ENCODE measurements around the gene SLC25A48. TPM values are rescaled to one million over a fixed set of nuclear protein-coding genes. Genes with fewer than 3 reads are reported as not detected.

The SLC25A48 gene
- total RNA-seq, 2 experiments from 2014 or later: not detected

DNA sequence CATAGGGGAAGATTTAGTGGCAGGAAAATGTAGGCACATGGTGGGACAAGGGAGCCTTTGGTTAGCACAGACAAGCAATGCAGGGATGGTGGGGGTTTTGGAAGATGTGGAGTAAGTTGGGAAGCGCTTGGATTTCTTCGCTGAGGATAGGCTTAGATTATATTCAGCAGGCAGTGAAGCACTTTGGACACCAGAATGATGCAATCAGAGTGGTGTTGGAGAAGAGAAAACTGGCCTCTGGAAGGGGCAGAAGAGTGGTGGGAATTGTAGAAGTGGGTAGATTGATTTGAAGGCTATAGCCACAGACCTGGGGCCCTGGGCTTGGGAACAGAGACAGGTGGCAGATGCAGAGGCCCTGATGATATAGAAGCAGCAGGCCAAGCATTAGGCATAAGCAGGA lies 28.3 kb downstream of the SLC25A48 start:
- Mint-ChIP-seq H3K4me1 (ENCODE audit: low read depth) (no peaks in the 10 kb centered on the region), H3K9me3 (no peaks in the 10 kb centered on the region), H3K4me3 (no peak overlapping the region), H3K27me3 (peaks cover 16% of the 10 kb centered on the region), H3K27ac (no peak overlapping the region), H3K36me3 (ENCODE audit: low read depth) (no peaks in the 10 kb centered on the region)
- no peak overlapping the region for H3K4me3 ChIP-seq (ENCODE audit: low read length)
- peaks cover 0 to 4% of the 10 kb centered on the region in 2 experiments for H3K9me3 ChIP-seq (ENCODE audit: control insufficient read depth in 1 of 2, insufficient read depth in 1 of 2, low read length in 2 of 2)
- H3K4me1 ChIP-seq (ENCODE audit: insufficient read depth, low read length): no peaks in the 10 kb centered on the region
- H3K27ac ChIP-seq (ENCODE audit: low read depth in 1 of 2, low read length in 2 of 2): no peak overlapping the region
- no peaks in the 10 kb centered on the region for H3K36me3 ChIP-seq (ENCODE audit: insufficient read depth, low read length)
- H3K27me3 ChIP-seq (ENCODE audit: control insufficient read depth in 1 of 2, insufficient read depth in 2 of 2, low read length in 2 of 2): no peaks in the 10 kb centered on the region
- TF ChIP-seq, protein P1, sequence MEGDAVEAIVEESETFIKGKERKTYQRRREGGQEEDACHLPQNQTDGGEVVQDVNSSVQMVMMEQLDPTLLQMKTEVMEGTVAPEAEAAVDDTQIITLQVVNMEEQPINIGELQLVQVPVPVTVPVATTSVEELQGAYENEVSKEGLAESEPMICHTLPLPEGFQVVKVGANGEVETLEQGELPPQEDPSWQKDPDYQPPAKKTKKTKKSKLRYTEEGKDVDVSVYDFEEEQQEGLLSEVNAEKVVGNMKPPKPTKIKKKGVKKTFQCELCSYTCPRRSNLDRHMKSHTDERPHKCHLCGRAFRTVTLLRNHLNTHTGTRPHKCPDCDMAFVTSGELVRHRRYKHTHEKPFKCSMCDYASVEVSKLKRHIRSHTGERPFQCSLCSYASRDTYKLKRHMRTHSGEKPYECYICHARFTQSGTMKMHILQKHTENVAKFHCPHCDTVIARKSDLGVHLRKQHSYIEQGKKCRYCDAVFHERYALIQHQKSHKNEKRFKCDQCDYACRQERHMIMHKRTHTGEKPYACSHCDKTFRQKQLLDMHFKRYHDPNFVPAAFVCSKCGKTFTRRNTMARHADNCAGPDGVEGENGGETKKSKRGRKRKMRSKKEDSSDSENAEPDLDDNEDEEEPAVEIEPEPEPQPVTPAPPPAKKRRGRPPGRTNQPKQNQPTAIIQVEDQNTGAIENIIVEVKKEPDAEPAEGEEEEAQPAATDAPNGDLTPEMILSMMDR (IDR thresholded peaks at IDR 0.05): no peak
- intact Hi-C loops (cut with DNase I, micrococcal nuclease): no loop called here
- ChIA-PET POLR2A (no interaction called here), CTCF (no interaction called here)
- DNase-seq (no peak), ATAC-seq (ENCODE audit: poor library complexity) (no peak)

DNA sequence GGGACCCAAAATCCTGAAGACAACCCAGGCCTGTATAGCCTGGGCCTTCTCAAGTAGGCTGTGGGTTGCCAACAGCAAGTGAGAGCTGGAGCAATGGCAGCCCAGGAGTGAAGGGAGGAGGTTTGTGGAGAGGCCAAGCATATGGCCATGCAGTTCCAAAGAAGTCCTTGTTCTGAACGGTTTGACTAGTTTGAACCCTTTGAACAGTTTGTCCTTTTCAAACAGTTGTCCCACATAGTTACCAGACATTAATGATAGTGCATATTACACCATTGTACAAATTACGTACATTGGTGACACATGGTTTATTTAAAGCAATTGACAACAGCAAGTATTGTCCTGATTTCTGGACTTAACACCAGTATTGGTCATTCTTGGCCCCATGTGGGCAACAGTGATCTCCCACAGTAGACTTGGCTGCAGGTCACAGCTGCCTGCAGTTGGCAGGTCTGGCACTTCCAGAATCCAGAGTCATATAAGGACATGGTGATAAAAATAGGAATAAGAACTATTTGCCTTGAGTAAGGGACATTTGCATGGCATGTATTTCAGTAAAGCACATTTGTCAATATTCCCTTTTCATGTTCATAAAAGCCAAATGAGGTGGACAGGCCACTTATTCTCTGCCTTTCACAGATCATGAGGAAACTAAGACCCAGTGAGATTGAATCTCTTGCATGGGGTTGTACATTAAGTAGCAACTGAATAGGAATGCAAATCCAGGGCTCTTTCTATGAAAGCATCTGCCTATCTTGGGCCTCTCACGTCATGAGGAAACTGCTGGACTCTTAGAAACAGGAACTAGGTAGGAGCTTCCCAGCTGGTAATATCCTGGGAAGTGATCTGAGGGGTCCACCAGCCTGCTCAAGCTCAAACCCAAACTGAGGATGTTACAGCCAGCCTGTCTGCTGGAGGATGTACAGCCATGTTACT lies 30.3 kb downstream of the SLC25A48 start:
- Histone ChIP-seq H3K27ac (ENCODE audit: low read depth in 1 of 2, low read length in 2 of 2) (no peak overlapping the region), H3K9me3 (ENCODE audit: control insufficient read depth in 1 of 2, insufficient read depth in 1 of 2, low read length in 2 of 2) (peaks cover 0 to 4% of the 10 kb centered on the region in 2 experiments), H3K27me3 (ENCODE audit: control insufficient read depth in 1 of 2, insufficient read depth in 2 of 2, low read length in 2 of 2) (no peaks in the 10 kb centered on the region), H3K4me1 (ENCODE audit: insufficient read depth, low read length) (no peaks in the 10 kb centered on the region), H3K36me3 (ENCODE audit: insufficient read depth, low read length) (no peaks in the 10 kb centered on the region), H3K4me3 (ENCODE audit: low read length) (no peak overlapping the region)
- TF ChIP-seq, protein P1 (IDR thresholded peaks at IDR 0.05): no peak
- DNase-seq (no peak), ATAC-seq (ENCODE audit: poor library complexity) (no peak)
- H3K9me3 Mint-ChIP-seq: no peaks in the 10 kb centered on the region
- no peak overlapping the region for H3K4me3 Mint-ChIP-seq
- H3K27me3 Mint-ChIP-seq: peaks cover 8% of the 10 kb centered on the region
- intact Hi-C loops (cut with DNase I, micrococcal nuclease): no loop called here
- ChIA-PET CTCF (no interaction called here), POLR2A (no interaction called here)
- H3K36me3 Mint-ChIP-seq (ENCODE audit: low read depth): no peaks in the 10 kb centered on the region
- no peak overlapping the region for H3K27ac Mint-ChIP-seq
- no peaks in the 10 kb centered on the region for H3K4me1 Mint-ChIP-seq (ENCODE audit: low read depth)

DNA sequence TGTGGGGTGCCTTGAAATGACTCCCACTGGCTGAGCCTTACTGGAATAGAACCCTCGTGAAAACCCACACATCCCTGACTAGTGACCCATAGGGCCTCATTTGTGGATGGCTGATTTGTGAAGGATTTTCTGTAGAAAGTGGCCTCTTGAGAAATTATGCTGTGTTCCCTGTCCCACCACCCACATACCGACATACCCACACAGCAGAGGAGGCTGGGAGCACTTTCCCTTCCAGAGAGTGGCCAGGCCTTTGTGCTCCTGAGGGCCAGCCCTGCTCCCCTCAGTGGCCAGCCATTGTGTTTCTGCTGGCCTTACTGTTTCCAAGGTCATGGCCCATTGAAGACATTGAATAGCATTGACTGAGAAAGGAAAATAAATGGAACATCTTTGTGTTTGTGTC lies 31.6 kb downstream of the SLC25A48 start:
- H3K4me1 Mint-ChIP-seq (ENCODE audit: low read depth): no peaks in the 10 kb centered on the region
- no peak overlapping the region for H3K4me3 Mint-ChIP-seq
- intact Hi-C loops (cut with DNase I, micrococcal nuclease): no loop called here
- no peak for ATAC-seq (ENCODE audit: poor library complexity)
- H3K27ac Mint-ChIP-seq: no peak overlapping the region
- Histone ChIP-seq H3K27me3 (ENCODE audit: control insufficient read depth in 1 of 2, insufficient read depth in 2 of 2, low read length in 2 of 2) (no peaks in the 10 kb centered on the region), H3K36me3 (ENCODE audit: insufficient read depth, low read length) (no peaks in the 10 kb centered on the region), H3K27ac (ENCODE audit: low read depth in 1 of 2, low read length in 2 of 2) (no peak overlapping the region), H3K4me1 (ENCODE audit: insufficient read depth, low read length) (no peaks in the 10 kb centered on the region), H3K9me3 (ENCODE audit: control insufficient read depth in 1 of 2, insufficient read depth in 1 of 2, low read length in 2 of 2) (no peaks in the 10 kb centered on the region), H3K4me3 (ENCODE audit: low read length) (no peak overlapping the region)
- no peaks in the 10 kb centered on the region for H3K9me3 Mint-ChIP-seq
- TF ChIP-seq, protein P1 (IDR thresholded peaks at IDR 0.05): no peak
- peaks cover 8% of the 10 kb centered on the region for H3K27me3 Mint-ChIP-seq
- POLR2A ChIA-PET: no interaction called here
- CTCF ChIA-PET: no interaction called here
- H3K36me3 Mint-ChIP-seq (ENCODE audit: low read depth): no peaks in the 10 kb centered on the region
- DNase-seq: no peak
